B cell (primary cell): ENCODE data around the gene KIR2DL3. TPM values are rescaled to one million over a fixed set of nuclear protein-coding genes. Genes with fewer than 3 reads are reported as not detected.
"Not testable (repeated sequence)": the region's sequence is repeated elsewhere in the genome, so short reads cannot be mapped to it uniquely, and the experiment has no call there.

ENCODE experiments used
- ATAC-seq: fragments of 200-7000 bp; cut with Tn5 transposase; one replicate; pipeline ENCODE4 v1.10.0; 2021; ENCODE audit warnings: low read depth, mild to moderate bottlenecking, moderate number of reproducible peaks, moderate library complexity
- CTCF ChIA-PET: fragments of 350-600 bp; sonication (Branson Sonifier 250); formaldehyde crosslinking; loops from one replicate; lab custom pipeline; 2021; ENCODE audit warnings: antibody characterized with exemption, inconsistent platforms; lab: Charles Lee
- POLR2A ChIA-PET: fragments of 350-600 bp; sonication (Branson Sonifier 250); formaldehyde crosslinking; loops from one replicate; lab custom pipeline; 2021; ENCODE audit warnings: antibody characterized with exemption; lab: Charles Lee
- DNase-seq: peaks from one replicate; pipeline ENCODE4 v3.0.0; 2013
- H2AFZ ChIP-seq: 2 replicates; pipeline ENCODE4 v1.6.1; 2012; ENCODE audit warnings: mild to moderate bottlenecking, low read depth, low read length; ENCODE audit not compliant: insufficient read depth, poor library complexity, severe bottlenecking
- H3K27ac ChIP-seq, 2 donors: 1 replicate in 1 of 2; 2 replicates in 1 of 2; pipeline ENCODE4 v1.5.1; 2012 to 2013; ENCODE audit warnings: low read length in 2 of 2, mild to moderate bottlenecking in 2 of 2, moderate library complexity in 1 of 2
- H3K27me3 ChIP-seq, 4 experiments: fragments of 200-600 bp in 1 of 4; sonication (generic) in 1 of 4; replicated peaks in 1 of 4; 1 replicate in 2 of 4; 2 replicates in 2 of 4; pipeline versions ENCODE4 v1.6.1 to v1.7.0; 2013 to 2016; ENCODE audit warnings: low read length in 3 of 4, mild to moderate bottlenecking in 2 of 4, mixed read lengths in 1 of 4, moderate library complexity in 1 of 4; ENCODE audit not compliant: insufficient read depth in 4 of 4, control insufficient read depth in 3 of 4; ENCODE audit errors: control extremely low read depth in 1 of 4
- H3K36me3 ChIP-seq, 2 experiments: replicated peaks in 1 of 2; 1 replicate in 1 of 2; 2 replicates in 1 of 2; pipeline versions ENCODE4 v1.6.1 to v1.7.1; 2013; ENCODE audit warnings: low read length in 1 of 2; ENCODE audit not compliant: insufficient read depth in 2 of 2, control insufficient read depth in 1 of 2; ENCODE audit errors: control extremely low read depth in 1 of 2, extremely low read depth in 1 of 2
- H3K4me1 ChIP-seq, 2 donors: fragments of 200-600 bp in 1 of 2; sonication (generic) in 1 of 2; 1 replicate in 1 of 2; 2 replicates in 1 of 2; pipeline versions ENCODE4 v1.5.1 to v1.6.1; 2013 to 2017; ENCODE audit warnings: low read length in 2 of 2; ENCODE audit not compliant: control insufficient read depth in 2 of 2, insufficient read depth in 2 of 2
- H3K4me2 ChIP-seq: replicated peaks from 2 replicates; pipeline ENCODE3; 2012; ENCODE audit warnings: mild to moderate bottlenecking, low read depth, low read length; ENCODE audit not compliant: poor library complexity, severe bottlenecking
- H3K4me3 ChIP-seq, 5 experiments: fragments of 200-600 bp in 1 of 5; sonication (generic) in 1 of 5; 1 replicate in 3 of 5; 2 replicates in 2 of 5; pipeline versions ENCODE4 v1.5.1 to v1.7.0; 2011 to 2016; ENCODE audit warnings: low read length in 4 of 5, mild to moderate bottlenecking in 4 of 5, low read depth in 2 of 5, control low read depth in 1 of 5, moderate library complexity in 1 of 5; ENCODE audit not compliant: insufficient read depth in 1 of 5; ENCODE audit errors: control extremely low read depth in 1 of 5, extremely low read depth in 1 of 5
- H3K79me2 ChIP-seq: fragments of 200-600 bp; sonication (generic); one replicate; pipeline ENCODE4 v1.6.0; 2016; ENCODE audit warnings: low read length; ENCODE audit not compliant: control insufficient read depth, insufficient read depth
- H3K9ac ChIP-seq: fragments of 200-600 bp; sonication (generic); 2 replicates; pipeline ENCODE4 v1.6.1; 2017; ENCODE audit warnings: mild to moderate bottlenecking, low read length, moderate library complexity
- H3K9me3 ChIP-seq, 3 donors: one replicate each; pipeline versions ENCODE4 v1.6.1 to v1.7.1; 2013; ENCODE audit warnings: low read length in 2 of 3; ENCODE audit not compliant: control insufficient read depth in 2 of 3, insufficient read depth in 1 of 3; ENCODE audit errors: control extremely low read depth in 1 of 3
- H4K20me1 ChIP-seq: 2 replicates; pipeline ENCODE4 v1.6.0; 2012; ENCODE audit warnings: mild to moderate bottlenecking, low read length; ENCODE audit not compliant: insufficient read depth, control insufficient read depth, poor library complexity, severe bottlenecking
- H3K27ac Mint-ChIP-seq: one replicate; pipeline ENCODE4 v1.8.0; 2021; ENCODE audit warnings: mixed read lengths
- H3K27me3 Mint-ChIP-seq: one replicate; pipeline ENCODE4 v1.8.0; 2021; ENCODE audit warnings: mixed read lengths
- H3K4me1 Mint-ChIP-seq: one replicate; pipeline ENCODE4 v1.8.0; 2021; ENCODE audit warnings: mixed read lengths
- H3K4me3 Mint-ChIP-seq: one replicate; pipeline ENCODE4 v1.8.0; 2021; ENCODE audit warnings: mixed read lengths
- H3K9me3 Mint-ChIP-seq: one replicate; pipeline ENCODE4 v1.8.0; 2022; ENCODE audit warnings: mixed read lengths; ENCODE audit not compliant: insufficient read depth
- WGBS: methylation state at CpG from one replicate; pipeline ENCODE4 v1.1.5; 2013; ENCODE audit warnings: missing lambda C conversion rate; ENCODE audit not compliant: insufficient coverage; 5-methylcytosine and 5-hydroxymethylcytosine counted together
- intact Hi-C: fragments of 100-400 bp; cut with micrococcal nuclease; formaldehyde crosslinking; loops from one replicate; pipeline ENCODE4 v1.10.0; 2022
- polyA plus RNA-seq: library from polyadenylated mRNA; depleted of rRNA; stranded (reverse); fragments of >200 nt; gene quantifications from 2 replicates; pipeline ENCODE4 v1.2.3, GENCODE V29; 2012
- total RNA-seq, 2 donors: library from RNA; stranded (reverse); fragments of 120-200 nt in 1 of 2; gene quantifications; 1 replicate in 1 of 2; 2 replicates in 1 of 2; pipeline versions ENCODE4 v1.2.3 to v1.2.4, GENCODE V29; 2013 to 2022

KIR2DL3 gene
- total and polyA plus RNA-seq, 2 donors (not counting 1 experiment from before 2014, with no cell fraction given) = not detected

- H3K9me3 ChIP-seq, H3K4me2 ChIP-seq, H3K27ac ChIP-seq, CTCF ChIA-PET, H3K27me3 Mint-ChIP-seq, DNase-seq, ATAC-seq, H3K4me1 Mint-ChIP-seq, H3K9me3 Mint-ChIP-seq, H3K4me3 Mint-ChIP-seq, H2AFZ ChIP-seq, H3K27ac Mint-ChIP-seq, H4K20me1 ChIP-seq, intact Hi-C loops, H3K4me1 ChIP-seq, H3K79me2 ChIP-seq, H3K27me3 ChIP-seq, H3K36me3 ChIP-seq, POLR2A ChIA-PET, H3K9ac ChIP-seq, H3K4me3 ChIP-seq: not testable (repeated sequence)
- 77% methylated on average over 5 of the region's 6 CpGs for WGBS
Measured at GRCh38 chr19:54758577-54758976, 20.3 kb downstream of the KIR2DL3 start.

DNA sequence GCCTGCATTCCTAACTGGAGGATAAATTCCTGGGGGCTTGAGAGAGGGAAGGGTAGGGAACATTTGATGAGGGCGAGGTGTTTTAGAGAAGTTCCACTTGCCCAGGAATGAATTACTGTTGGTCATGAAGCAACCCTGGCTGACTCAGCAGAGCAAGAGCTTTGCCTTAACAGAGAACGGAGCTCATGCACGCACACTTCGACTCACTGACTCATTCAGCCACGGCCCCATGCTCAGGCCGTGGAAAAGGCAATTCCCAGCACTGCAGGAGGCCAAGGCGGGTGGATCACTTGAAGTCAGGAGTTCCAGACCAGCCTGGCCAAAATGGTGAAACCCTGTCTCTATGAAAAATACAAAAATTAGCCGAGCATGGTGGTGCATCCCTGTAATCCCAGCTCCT, 25.9 kb downstream of the KIR2DL3 start:
- H3K27me3 ChIP-seq, POLR2A ChIA-PET, H3K4me1 Mint-ChIP-seq, DNase-seq, H3K27ac Mint-ChIP-seq, H3K36me3 ChIP-seq, intact Hi-C loops, H4K20me1 ChIP-seq, H3K27ac ChIP-seq, H3K9me3 ChIP-seq, H3K79me2 ChIP-seq, H2AFZ ChIP-seq, H3K9me3 Mint-ChIP-seq, H3K27me3 Mint-ChIP-seq, CTCF ChIA-PET, H3K4me1 ChIP-seq, H3K9ac ChIP-seq, H3K4me3 Mint-ChIP-seq, H3K4me3 ChIP-seq, ATAC-seq, H3K4me2 ChIP-seq: not testable (repeated sequence)
- 78% methylated on average over 8 of the region's 8 CpGs for WGBS

DNA sequence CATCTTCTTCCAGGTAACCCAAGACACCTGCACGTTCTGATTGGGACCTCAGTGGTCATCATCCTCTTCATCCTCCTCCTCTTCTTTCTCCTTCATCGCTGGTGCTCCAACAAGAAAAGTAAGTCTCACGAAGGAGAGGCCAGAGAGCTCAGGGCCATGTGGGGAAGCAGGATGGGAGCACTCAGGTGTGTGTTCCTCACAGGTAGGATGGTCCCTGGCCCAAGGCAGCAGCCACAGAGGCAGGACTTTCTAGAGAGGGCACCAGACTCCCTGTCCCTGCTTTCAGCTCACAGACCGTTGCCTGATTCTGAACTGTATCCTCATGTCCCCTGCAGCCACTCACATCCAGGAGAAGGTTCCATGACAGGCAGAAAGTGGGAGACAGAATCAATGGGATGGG, 28.2 kb downstream of the KIR2DL3 start:
- H3K36me3 ChIP-seq, CTCF ChIA-PET, ATAC-seq, H4K20me1 ChIP-seq, H2AFZ ChIP-seq, intact Hi-C loops, H3K9me3 ChIP-seq, H3K4me3 ChIP-seq, H3K27ac Mint-ChIP-seq, H3K9me3 Mint-ChIP-seq, H3K79me2 ChIP-seq, H3K27me3 ChIP-seq, H3K4me1 ChIP-seq, DNase-seq, H3K27me3 Mint-ChIP-seq, H3K4me1 Mint-ChIP-seq, H3K9ac ChIP-seq, H3K27ac ChIP-seq, POLR2A ChIA-PET, H3K4me3 Mint-ChIP-seq, H3K4me2 ChIP-seq: not testable (repeated sequence)
- WGBS = 83% methylated on average over 1 of the region's 4 CpGs

GRCh38 chr19:54769646-54770045, 31.3 kb downstream of the KIR2DL3 start, which contains the start of gene KIR2DL1:
Gene KIR2DL1, plus strand, starts transcription at chr19:54769793. Its CDS starts 58 bp downstream, at chr19:54769851.
- POLR2A ChIA-PET = not testable (repeated sequence)

More at GRCh38 chr19:54769646-54770045, 31.3 kb downstream of the KIR2DL3 start, which contains the start of gene KIR2DL1:
- H2AFZ ChIP-seq, H3K27me3 ChIP-seq, H3K79me2 ChIP-seq, H3K27me3 Mint-ChIP-seq, H3K27ac ChIP-seq, H3K36me3 ChIP-seq, H4K20me1 ChIP-seq, H3K4me2 ChIP-seq, ATAC-seq, H3K4me1 ChIP-seq, H3K9me3 ChIP-seq, H3K4me3 Mint-ChIP-seq, H3K9me3 Mint-ChIP-seq, CTCF ChIA-PET, H3K27ac Mint-ChIP-seq, H3K4me1 Mint-ChIP-seq, H3K4me3 ChIP-seq, DNase-seq, H3K9ac ChIP-seq, intact Hi-C loops: not testable (repeated sequence)
- WGBS = 96% methylated on average over 13 of the region's 15 CpGs
